Upper lobe of right lung (tissue), 1 donor: Measurements from ENCODE around the gene CAND2. TPM values are rescaled to one million over a fixed set of nuclear protein-coding genes. Genes with fewer than 3 reads are reported as not detected.

ENCODE experiments used
- ATAC-seq: fragments of 200-7000 bp; cut with Tn5 transposase; one replicate; pipeline ENCODE4 v1.9.1; 2020; ENCODE audit warnings: mild to moderate bottlenecking, moderate library complexity
- DNase-seq: peaks from one replicate; pipeline ENCODE4 v3.0.0-alpha.2; 2020
- H3K27ac ChIP-seq: fragments of 200-600 bp; one replicate; pipeline ENCODE4 v1.8.0; 2022
- H3K27me3 ChIP-seq: fragments of 200-600 bp; one replicate; pipeline ENCODE4 v1.8.0; 2022; ENCODE audit warnings: mild to moderate bottlenecking
- H3K36me3 ChIP-seq: fragments of 200-600 bp; one replicate; pipeline ENCODE4 v1.8.0; 2022
- H3K4me1 ChIP-seq: fragments of 200-600 bp; one replicate; pipeline ENCODE4 v1.8.0; 2022
- H3K4me3 ChIP-seq: fragments of 200-600 bp; one replicate; pipeline ENCODE4 v1.8.0; 2022; ENCODE audit warnings: mild to moderate bottlenecking
- H3K9me3 ChIP-seq: fragments of 200-600 bp; one replicate; pipeline ENCODE4 v1.8.0; 2022
- intact Hi-C: fragments of 100-400 bp; cut with DNase I; formaldehyde crosslinking; loops from one replicate; pipeline ENCODE4 v1.11.0; 2022
- total RNA-seq: library from RNA; stranded (reverse); fragmentation: NEBNext Ultra II Directional; extraction: Animal tissue kit (Norgen Biotek cat#: 25700); gene quantifications from one replicate; pipeline ENCODE4 v1.2.1, GENCODE V29; 2021
- TF ChIP-seq, protein P1 (sequence below): fragments of 200-600 bp; IDR thresholded peaks from one replicate; pipeline ENCODE4 v1.8.0; 2022; ENCODE audit warnings: antibody characterized with exemption
- donor health status: DM: no; HTN: yes; CAD: no; lungs with severe emphysema.

Gene CAND2
- total RNA-seq, 1 donor from 2014 or later = 7.8 TPM

DNA sequence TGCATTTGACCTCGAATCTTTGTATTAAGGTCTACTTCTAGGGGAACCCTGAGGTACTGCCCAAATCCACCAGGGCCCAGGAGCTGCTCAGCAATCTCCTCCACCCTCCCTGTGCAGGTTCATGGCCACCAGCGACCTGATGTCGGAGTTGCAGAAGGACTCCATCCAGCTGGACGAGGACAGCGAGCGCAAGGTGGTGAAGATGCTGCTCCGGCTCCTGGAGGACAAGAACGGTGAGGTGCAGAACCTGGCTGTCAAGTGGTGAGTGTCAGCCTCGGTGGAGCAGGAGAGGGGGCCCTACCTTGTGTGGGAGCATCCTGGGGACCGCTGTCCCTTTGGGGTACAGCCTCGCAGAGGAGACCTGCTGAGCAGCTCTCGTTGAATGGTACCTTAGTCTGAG is 6.9 kb downstream of the CAND2 start:
- no peaks in the 10 kb centered on the region for H3K36me3 ChIP-seq
- intact Hi-C loops = no loop called here
- H3K27ac ChIP-seq = no peak overlapping the region
- TF ChIP-seq, protein P1, sequence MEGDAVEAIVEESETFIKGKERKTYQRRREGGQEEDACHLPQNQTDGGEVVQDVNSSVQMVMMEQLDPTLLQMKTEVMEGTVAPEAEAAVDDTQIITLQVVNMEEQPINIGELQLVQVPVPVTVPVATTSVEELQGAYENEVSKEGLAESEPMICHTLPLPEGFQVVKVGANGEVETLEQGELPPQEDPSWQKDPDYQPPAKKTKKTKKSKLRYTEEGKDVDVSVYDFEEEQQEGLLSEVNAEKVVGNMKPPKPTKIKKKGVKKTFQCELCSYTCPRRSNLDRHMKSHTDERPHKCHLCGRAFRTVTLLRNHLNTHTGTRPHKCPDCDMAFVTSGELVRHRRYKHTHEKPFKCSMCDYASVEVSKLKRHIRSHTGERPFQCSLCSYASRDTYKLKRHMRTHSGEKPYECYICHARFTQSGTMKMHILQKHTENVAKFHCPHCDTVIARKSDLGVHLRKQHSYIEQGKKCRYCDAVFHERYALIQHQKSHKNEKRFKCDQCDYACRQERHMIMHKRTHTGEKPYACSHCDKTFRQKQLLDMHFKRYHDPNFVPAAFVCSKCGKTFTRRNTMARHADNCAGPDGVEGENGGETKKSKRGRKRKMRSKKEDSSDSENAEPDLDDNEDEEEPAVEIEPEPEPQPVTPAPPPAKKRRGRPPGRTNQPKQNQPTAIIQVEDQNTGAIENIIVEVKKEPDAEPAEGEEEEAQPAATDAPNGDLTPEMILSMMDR = no peak
- ATAC-seq (no peak), DNase-seq (peak; percentile 59)
- no peaks in the 10 kb centered on the region for H3K9me3 ChIP-seq
- no peak overlapping the region for H3K4me3 ChIP-seq
- H3K4me1 ChIP-seq = no peaks in the 10 kb centered on the region
- H3K27me3 ChIP-seq = no peaks in the 10 kb centered on the region

DNA sequence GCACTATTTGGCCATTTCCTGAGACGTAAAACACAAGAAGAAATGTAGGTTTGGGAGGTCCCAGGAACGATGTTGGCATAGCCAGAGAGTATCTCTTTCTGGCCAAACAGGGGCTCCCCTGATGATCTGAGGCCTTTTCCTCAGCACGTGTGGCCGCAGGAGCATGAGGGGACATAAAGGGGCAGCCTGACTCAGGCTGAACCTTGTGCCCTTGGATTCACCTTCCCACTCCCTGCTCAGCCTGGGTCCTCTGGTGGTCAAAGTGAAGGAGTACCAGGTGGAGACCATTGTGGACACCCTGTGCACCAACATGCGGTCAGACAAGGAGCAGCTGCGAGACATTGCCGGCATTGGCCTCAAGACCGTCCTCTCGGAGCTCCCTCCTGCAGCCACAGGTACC is 10.6 kb downstream of the CAND2 start:
- DNase-seq (peak; percentile 26), ATAC-seq (no peak)
- Histone ChIP-seq H3K27me3 (no peaks in the 10 kb centered on the region), H3K4me3 (no peak overlapping the region), H3K27ac (no peak overlapping the region), H3K4me1 (peaks cover 4% of the 10 kb centered on the region), H3K9me3 (no peaks in the 10 kb centered on the region), H3K36me3 (no peaks in the 10 kb centered on the region)
- TF ChIP-seq, protein P1 = no peak
- intact Hi-C loops = no loop called here

DNA sequence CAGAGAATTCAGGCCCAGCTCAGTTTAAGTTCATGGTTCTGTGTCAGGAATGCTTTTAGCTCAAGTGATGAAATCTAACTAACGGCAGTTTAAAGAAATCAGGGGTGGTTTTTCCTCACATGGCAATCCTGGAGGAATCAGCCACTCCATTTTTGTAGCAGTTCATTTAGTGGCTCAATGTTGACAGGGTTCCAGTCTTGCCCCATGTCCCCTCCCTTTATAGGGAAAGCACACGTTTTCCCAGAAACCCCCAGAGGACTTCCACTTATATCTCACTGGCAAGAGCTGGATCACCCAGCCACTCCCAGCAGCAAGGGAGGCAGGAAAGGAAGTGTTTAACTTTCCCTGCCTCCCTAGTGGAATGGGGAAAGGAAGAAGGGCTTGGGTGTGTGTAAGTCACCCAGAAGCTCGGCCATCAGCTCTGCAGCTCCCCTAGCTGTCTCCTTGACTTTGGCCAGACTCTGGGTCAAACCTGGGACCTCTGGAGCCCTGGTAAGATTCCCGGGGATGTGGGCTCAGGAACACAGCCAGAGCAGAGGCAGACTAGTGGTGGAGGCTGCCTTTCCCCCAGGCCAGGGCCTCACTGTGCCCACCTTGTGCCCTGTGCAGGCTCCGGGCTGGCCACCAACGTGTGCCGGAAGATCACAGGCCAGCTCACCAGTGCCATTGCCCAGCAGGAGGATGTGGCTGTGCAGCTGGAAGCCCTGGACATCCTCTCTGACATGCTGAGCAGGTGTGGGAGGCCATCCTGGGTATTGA is 11.3 kb downstream of the CAND2 start:
- Histone ChIP-seq H3K4me3 (no peak overlapping the region), H3K27ac (peak overlapping the region; percentile 6), H3K9me3 (no peaks in the 10 kb centered on the region), H3K36me3 (no peaks in the 10 kb centered on the region), H3K27me3 (no peaks in the 10 kb centered on the region), H3K4me1 (peaks cover 4% of the 10 kb centered on the region)
- intact Hi-C loops = no loop called here
- TF ChIP-seq, protein P1 = no peak
- DNase-seq (peak; percentile 27), ATAC-seq (no peak)

DNA sequence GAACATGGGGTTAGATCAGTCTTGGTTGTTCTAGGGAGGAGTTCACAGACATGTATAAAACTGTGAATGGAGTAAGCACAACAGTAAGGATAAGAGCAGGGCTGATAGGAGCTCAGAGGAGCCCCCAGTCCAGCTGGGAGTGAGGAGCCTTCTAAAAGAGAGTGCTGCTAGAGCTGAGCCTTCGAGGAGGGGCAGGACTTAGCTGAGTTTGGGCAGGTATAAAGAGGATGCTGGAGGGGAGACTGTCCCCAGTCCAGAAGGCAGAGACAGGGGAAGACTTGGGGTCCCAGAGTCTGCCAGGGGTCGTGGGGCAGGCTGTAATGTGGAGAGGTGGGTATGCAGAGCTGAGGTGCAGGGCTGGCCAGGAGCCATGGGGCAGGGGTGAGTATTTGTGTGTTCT is 12.1 kb downstream of the CAND2 start:
- Histone ChIP-seq H3K27ac (no peak overlapping the region), H3K4me3 (no peak overlapping the region), H3K36me3 (no peaks in the 10 kb centered on the region), H3K9me3 (no peaks in the 10 kb centered on the region), H3K27me3 (no peaks in the 10 kb centered on the region), H3K4me1 (peaks cover 4% of the 10 kb centered on the region)
- DNase-seq (no peak), ATAC-seq (no peak)
- intact Hi-C loops = no loop called here
- TF ChIP-seq, protein P1 = no peak

DNA sequence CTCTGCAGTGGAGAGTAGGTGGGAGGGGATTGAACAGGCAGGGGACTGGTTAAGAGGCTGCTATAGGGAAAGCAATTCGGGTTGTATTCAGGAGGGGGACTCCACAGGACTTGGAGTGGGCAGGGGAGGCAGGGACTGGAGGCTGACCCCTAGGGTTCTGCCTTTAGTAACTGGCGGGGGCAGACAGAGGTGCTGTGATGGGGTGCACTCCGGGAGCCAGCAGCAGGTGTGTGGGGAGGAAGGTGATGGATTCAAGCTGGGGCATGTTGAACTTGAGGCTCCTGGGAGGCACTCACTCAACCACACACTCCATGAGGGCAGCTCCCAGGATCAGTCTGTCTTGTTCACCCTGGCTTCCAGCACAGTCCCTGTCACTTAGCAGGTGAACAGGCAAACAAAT is 12.5 kb downstream of the CAND2 start:
- H3K27ac ChIP-seq = no peak overlapping the region
- peaks cover 4% of the 10 kb centered on the region for H3K4me1 ChIP-seq
- H3K4me3 ChIP-seq = no peak overlapping the region
- ATAC-seq (no peak), DNase-seq (no peak)
- H3K9me3 ChIP-seq = no peaks in the 10 kb centered on the region
- intact Hi-C loops = no loop called here
- no peaks in the 10 kb centered on the region for H3K36me3 ChIP-seq
- TF ChIP-seq, protein P1 = no peak
- H3K27me3 ChIP-seq = no peaks in the 10 kb centered on the region

DNA sequence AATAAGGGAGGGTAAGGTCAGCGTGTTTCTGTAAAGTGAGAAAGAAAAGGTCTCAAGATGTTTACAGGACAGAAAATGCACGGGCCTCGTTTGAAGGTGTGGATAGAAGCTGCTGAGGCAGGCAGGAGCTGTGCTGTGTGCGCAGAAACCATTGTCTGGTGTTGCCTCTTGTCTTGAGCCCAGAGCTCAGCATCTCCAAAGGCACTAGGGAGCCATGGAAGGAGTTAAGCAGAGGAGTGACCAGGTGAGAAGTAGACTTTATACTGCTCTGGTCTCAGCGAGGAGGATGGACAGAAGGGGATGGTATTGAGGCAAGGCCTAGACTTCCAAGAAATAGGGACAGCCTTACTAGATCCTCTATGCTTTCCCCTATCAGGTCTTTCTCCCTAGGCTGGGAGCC is 13.0 kb downstream of the CAND2 start:
- no peaks in the 10 kb centered on the region for H3K27me3 ChIP-seq
- no peak for ATAC-seq

More for the DNA sequence above, 13.0 kb downstream of the CAND2 start:
- TF ChIP-seq, protein P1 = no peak
- DNase-seq = no peak
- Histone ChIP-seq H3K9me3 (no peaks in the 10 kb centered on the region), H3K36me3 (no peaks in the 10 kb centered on the region), H3K27ac (peak overlapping the region; percentile 68), H3K4me3 (peak overlapping the region; percentile 67), H3K4me1 (peaks cover 4% of the 10 kb centered on the region)
- intact Hi-C loops = no loop called here
